Stimulated activated CD8-positive, alpha-beta memory T cell treated with anti-CD3 and anti-CD28 coated beads, Interleukin-7, amount 100 ng/mL, for 24 hours (primary cell): ENCODE results near the gene FMO5.
"Not testable (repeated sequence)": the region's sequence is repeated elsewhere in the genome, so short reads cannot be mapped to it uniquely, and the experiment has no call there.

Source experiments
- DNase-seq: peaks from one replicate; pipeline ENCODE4 v3.0.0-alpha.2; 2020; ENCODE audit warnings: low read depth

FMO5 gene

DNA sequence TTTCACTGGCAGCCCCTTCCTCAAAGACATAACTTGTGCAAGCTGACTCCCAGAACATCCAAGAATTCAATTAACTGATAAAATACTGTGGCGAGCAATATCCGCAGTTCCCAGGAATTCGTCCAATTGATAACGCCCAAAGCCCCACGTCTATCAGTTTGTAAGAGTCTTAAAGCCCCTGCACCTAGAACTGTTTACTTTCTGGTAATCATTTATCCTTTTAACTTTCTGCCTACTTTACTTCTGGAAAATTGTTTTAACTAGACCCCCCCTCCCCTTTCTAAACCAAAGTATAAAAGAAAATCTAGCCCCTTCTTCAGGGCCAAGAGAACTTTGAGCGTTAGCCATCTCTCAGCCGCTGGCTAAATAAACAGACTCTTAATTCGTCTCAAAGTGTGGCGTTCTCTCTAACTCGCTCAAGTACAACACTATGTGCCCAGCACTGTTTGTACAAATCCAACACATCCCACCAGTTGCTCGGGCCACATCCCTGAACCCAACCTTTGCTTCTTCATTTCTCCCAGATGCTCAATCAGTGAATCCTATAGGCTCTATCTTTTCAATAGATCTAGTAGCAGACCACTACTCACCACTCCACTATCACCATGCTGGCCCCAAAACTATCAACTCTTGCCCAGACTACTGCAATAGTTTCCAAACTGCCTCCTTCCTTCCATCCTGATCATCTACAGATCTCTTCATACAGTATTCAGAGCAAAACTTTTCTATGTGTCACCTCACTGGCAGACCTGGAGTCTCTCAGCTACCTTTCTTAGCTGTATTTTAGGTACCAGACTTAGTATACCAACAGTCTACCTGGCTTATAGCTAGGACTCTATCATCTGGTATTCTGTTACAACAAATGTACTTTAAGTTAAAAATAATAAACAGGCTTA is 14.0 kb upstream of the FMO5 start:
- no peak for DNase-seq

DNA sequence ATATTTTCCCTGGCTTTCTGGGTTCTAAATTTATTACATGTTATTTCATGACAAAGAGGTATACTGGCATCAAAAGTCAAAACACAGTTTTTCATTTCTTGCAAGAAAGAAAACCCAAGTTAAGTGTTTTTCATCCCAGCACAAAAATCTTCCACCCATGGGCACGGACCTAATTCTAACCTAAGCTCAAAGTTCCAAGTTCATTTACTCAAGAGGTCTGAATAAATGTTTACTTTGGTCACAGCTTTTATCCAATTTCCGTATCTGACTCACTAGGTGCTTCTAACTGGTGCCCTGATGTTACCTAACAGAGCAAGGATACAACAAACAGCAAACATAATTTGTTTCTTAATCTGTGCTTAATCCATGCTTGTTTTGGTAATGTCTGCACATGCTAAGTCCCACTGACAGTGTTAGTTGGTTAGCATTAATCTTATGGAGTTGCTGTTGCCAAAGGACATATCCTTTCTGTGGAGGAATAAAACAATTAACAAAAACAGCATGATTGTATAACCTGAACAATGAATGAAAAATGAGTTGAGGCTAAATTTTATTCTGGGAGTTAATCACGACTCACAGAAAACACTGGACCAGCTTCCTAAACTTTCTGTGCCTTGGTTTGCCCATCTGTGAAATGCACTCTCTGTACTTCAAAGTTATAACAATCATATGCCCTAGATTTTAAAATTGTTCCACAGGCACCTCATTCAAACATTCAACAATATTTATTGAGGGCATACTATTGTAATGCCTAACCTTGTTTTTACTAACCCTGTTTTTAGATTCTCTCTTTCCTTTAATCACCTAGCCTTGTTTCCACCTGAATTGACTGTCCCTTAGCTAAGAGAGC is 13.1 kb upstream of the FMO5 start:
- DNase-seq, result no peak

DNA sequence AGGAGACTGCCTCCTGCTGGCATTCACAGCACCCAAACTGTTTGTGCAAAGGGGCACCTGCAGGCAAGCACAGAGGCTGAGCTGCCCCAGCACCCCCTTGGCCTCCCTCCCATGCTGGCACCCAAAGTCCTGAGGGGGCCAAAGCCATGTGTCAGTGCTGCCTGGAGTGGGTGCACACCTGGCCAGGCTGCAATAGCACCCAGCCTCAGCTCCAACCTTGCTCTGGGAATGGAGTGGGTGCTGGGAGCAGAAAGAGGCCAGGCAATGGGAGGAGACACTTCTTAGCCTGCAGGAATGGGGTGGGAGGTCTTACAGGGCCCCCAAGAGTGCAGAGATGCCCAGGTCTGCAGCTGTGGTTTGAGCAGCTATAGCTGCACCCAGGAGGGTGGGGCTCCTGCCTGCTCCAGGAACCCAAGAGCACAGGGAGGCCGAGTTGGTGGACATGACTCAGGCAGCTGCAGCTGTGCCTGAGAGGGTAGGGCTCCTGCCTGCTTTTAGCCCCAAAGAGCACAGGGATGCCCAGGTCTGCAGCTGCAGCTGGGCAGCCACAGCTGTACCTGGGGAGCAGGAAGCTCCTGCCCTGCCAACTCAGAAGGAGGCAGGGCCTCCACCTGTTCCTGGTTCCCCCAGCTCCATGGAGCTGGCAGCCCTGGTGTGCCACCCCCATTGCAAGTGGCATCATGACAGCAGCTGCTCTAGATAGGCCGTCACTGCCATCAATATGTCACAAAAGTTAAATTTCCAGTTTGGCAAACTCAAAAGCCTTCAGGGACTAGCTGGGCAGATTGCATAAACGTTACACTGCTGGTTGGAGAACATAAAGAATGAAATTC is 12.0 kb upstream of the FMO5 start:
- no peak for DNase-seq

DNA sequence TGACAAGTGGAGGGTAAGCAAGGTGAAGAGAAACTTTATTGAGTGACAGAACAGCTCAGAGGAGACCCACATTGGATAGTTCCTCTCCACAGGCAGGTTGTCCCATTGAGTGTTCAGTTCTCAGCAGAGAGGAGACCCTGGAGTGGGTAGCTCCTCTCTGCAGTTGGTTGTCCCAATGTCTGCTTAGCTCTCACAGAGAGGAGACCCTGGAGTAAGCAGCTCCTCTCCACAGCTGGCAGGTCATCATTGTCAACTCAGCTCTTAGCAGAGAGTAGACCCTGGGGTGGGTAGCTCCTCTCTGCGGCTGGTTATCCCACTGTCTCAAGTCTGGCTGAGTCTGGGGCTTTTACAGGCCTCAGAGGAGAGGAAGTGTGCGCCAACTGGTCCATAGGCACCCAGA is 11.3 kb upstream of the FMO5 start:
- DNase-seq, result no peak

DNA sequence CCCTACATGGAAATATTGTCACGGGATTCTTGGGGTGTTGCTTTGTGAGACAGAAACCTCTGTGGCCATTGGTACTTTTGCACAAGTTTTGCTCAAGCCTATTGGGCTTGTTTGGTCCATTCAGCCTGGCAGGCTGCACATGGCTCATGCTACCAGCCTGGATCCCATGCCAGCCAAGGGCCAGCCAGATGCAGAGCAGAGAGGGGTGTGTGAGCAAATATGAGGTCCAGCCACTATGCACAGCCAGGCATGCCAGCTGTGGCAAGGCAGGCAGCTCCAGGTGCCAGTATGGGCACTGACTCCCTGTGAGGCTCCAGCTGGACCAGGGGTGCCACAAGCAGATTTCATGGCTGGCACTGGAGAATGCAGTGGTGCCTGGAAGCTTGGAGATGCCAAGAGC is 10.7 kb upstream of the FMO5 start:
- no peak for DNase-seq

DNA sequence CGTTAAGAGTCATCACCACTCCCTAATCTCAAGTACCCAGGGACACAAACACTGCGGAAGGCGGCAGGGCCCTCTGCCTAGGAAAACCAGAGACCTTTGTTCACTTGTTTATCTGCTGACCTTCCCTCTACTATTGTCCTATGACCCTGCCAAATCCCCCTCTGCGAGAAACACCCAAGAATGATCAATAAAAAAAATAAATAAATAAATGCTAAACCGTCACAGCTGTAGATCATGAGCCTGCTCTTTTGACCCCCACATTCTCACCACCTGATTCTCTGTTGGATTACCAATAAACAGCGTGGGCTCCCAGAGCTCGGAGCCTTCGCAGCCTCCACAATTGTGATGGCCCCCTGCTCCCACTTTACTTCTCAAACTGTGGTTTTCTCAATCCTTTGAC is 8.8 kb upstream of the FMO5 start:
- DNase-seq, result not testable (repeated sequence)

DNA sequence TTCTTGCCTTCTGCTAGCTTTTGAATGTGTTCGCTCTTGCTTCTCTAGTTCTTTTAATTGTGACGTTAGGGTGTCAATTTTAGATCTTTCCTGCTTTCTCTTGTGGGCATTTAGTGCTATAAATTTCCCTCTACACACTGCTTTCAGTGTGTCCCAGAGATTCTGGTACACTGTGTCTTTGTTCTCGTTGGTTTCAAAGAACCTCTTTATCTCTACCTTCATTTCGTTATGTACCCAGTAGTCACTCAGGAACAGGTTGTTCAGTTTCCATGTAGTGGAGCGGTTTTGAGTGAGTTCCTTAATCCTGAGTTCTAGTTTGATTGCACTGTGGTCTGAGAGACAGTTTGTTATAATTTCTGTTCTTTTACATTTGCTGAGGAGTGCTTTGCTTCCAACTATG is 5.9 kb upstream of the FMO5 start:
- not testable (repeated sequence) for DNase-seq

DNA sequence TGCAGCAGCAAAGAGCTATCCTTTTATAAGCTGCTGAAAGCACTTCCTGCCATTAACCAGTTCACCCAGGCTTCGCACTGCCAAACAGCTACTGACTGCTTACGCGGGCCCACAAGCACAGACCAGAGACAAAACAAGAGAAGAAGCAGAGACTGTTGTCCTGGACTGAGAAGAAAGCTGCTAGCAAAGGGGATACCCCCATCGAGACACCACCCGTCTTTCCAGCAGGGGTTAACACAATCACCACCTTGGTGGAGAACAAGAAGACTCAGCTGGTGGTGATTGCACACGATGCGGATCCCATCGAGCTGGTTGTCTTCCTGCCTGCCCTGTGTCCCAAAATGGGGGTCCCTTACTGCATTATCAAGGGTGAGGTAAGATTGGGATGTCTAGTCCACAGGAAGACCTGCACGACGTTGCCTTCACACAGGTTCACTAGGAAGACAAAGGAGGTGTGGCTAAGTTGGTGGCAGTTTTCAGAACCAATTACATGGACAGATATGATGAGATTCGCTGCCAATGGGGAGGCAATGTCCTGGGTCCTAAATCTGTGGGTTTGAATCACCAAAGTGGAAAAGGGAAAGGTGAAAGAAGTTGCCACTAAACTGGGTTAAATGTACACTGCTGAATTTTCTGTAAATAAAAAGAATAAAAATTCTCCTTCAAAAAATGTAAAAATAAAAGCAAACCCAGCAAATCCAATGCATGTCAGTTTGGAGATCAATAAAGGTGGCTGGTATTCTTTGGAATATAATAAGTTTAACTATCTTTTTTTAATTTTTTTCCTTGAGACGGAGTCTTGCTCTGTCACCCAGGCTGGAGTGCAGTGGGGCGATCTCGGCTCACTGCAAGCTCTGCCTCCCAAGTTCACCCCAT is 1.2 kb downstream of the FMO5 start:
- DNase-seq, result no peak

DNA sequence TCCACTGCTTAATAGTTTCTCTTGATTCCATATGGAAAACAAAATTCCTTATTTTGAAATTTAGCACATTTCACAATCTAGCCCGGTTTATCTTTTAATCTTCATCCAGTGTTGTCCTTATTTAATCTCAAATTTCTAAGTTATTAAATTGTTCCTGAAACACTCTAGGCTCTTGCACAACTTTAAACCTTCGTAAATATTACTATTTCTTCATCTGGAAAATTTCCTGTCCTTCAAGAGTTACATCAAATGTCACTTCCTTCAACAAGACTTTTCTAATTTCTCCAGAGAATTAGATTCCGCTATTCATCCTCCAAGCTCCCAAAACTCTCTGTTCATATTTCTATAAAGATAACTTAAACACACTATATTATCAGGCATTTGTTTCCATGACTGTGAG is 6.5 kb downstream of the FMO5 start:
- no peak for DNase-seq

DNA sequence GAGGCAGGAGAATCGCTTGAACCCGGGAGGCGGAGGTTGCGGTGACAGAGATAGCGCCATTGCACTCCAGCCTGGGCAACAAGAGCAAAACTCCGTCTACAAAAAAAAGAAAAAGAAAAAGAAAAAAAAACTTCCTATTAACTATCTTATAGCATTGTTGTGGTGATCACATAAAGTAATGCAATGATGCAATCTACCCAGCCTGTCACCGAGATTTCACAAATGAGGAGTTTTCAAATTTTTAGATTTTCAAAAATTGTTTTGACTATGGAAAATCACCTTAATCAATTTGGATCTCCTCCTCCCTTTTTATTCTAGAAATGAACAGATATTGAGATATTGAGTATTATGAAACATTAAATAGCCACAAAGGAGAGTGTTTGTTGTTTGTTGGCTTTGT is 8.0 kb downstream of the FMO5 start:
- DNase-seq, result no peak

DNA sequence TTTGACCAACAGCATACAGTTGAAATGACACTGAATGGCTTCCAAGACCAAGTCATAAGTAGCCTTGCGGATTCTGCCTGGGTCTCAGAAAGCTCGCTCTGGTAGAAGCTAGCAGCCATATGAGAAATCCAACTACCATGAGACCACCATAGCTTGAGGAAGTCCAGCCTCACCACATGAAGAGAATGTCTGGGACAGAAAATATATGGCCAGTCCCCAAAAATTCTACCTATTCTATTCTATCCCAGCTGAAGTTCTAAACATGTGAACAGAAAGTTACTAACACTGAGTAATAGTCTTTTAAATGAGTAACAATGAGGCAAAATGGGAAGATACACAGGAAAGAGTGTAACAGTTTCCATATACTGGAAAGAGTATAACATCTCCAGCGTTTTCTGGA is 9.0 kb downstream of the FMO5 start:
- DNase-seq, result no peak

DNA sequence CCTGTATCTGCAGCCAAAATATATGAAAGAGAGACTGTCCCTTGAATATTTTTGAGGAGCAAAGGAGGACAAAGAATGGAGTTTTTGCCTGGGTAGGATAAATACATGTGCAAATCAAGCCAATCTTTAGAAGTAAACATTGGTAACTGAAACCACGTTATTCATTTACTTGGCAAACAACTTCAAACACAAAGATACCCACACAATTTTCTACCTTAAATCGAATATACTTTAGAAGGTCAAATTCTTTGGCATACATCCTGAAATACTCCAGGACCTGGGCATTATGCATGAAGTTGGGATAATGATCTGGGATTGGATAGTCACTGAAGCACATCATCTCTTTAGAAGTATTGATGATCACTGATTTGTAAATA is 9.6 kb downstream of the FMO5 start:
- DNase-seq, result no peak

DNA sequence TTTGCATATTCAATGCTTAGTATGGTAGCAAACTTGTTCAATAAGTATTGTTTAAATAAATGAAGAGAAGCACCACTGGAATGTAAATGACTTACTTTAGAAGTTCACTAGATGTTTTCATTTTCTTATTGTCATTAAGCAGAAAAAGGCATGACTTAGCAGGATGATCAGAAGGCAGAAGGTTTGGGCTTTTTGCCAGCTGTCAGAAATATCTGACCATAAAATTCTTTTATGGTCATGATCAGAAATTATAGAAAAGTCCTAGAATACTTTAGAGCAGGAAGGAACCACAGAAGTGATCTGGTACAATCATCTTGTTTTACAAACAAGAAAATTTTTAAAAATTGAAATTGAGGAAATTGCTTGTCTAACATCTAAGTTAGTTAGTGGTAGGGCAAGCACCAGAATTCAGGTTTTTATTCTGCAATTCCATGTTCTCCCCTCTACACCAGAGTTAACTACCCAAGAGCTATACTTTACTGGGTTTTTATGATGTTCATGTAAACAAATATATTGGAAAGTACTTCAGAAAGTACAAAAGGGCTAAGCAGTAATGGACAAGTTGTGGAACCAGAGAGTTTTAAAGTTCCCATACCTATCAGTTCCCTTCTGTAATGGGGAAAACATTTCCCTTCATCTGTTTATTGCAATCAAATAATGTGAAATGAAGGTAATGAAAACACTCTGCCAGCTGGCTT is 10.1 kb downstream of the FMO5 start:
- DNase-seq, result no peak

DNA sequence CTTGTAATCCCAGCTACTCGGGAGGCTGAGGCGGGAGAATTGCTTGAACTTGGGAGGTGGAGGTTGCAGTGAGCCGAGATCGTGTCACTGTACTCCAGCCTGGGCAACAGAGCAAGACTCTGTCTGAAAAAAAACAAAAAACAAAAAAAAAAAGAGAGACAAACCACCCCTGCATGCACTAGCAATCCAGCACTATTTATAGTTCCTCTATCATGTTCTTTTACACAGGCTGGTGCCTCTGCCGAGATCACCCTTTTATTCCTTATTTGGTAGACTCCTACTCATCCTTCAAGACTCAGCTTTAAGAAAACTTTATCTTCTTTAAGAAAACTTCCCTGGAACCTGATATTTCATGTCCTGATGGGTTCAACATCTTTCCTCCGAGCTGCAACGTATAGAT is 10.8 kb downstream of the FMO5 start:
- DNase-seq, result no peak

DNA sequence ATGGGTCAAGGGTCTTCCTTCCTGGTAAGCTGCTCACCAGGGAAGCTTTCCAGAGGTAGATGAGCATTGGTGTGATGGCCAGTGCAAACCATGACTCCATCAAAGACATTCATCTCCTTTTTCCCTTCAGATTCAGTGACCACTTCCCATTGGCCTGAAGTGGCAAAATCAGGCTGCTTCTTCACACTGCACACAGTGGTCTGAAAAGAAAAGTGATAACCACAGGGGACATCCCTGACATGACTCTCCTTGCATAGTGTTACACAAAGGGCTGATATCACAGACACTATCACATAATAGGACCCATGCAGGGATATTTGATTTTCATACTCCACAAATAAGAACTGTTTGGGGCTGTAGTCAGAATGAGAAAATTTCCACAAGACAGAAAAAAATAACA is 11.9 kb downstream of the FMO5 start:
- DNase-seq, result no peak

DNA sequence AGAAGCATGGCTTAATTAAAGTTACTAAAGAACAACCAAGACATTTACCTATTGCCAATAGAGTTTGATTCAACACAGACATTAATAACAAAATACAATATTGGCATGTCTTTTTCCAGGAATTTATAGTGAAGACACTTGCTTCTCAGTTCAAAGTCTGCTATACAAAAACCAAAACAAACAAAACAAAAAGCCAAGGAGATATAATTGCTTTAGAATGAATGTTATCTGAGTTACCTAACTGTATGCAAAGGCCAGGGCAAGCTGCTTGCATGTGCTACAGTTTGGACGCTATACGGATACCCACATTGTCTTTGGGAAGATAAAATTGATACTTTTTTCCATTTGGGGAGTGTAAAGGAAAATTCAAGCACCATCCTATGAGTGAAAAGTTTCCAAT is 13.6 kb downstream of the FMO5 start:
- no peak for DNase-seq

DNA sequence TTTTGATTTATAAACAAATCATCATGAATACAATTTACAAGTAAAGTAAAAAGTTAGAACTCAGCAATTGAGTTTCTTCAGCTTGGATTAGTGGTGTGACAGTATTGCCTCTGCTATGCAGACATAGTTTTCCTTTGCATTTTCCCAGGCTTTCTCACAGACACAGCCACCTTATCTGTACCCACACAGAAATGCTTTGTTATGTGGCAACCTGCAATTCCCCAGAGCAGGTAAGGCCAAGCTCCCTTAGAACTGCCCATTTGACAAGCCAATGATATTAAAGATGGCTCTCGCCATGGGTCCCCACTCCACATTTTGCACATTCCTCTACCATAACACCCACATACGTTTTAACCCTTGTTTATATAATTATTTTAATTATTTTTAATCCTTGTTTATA is 14.2 kb downstream of the FMO5 start:
- DNase-seq, result no peak

DNA sequence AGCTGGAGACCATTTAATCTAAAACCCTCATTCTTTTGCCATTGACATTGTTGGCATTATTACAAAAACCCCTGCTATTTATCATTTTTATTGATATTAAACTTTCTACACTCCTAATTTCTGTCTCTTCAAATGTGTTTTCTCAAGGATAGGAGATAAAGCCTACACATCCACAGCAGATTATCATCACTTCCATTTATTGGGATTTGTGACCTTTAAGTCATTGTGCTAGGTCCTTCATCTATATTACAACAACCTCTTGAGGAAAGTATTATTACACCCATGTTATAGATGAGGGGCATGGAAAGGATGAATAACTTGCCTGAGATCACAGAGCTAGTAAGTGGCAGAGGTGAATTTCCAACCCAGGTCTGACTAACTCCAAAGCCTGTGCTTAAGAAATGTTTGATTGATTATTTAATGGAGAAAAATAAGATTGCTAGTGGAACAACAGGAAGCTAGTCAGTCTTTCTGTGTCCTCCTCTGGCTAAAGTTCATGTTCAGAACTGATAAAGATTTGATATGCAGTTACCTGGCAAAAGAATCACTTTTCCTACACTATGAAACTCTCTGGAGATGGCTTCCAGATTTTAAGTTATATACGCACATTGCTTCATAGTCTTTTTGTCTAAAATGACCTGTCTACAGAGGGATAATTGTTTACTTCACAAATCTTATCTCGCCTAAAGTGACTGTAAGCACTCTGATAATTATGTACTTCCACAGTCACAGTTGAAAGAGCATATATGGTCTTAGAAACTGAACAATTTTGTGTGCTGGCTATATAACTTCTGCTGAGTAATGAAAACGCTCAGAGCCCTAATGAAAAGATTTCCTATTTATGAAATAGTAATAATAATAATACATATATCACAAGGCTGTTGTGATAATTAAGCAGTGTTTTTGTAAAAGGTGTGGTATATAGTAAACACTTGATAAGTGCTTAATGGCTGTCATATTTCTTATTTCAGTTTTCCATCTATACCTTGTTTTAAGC is 15.0 kb downstream of the FMO5 start:
- no peak for DNase-seq

DNA sequence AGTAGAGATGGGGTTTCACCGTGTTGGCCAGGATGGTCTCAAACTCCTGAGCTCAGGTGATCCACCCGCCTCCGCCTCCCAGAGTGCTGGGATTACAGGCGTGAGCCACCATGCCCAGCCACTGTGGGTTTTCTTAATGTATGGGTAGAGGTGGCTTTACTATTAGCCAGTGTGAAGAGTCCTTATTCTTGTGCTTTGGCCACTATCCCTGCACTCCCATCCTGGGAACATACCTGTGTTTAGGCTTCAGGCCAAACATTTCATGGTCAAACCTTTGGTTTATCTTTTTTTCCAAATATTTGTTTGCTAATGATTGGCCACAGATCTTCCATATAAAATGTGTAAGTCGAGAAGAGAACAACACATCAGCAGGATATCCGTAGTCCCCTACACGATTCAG is 16.5 kb downstream of the FMO5 start:
- no peak for DNase-seq

DNA sequence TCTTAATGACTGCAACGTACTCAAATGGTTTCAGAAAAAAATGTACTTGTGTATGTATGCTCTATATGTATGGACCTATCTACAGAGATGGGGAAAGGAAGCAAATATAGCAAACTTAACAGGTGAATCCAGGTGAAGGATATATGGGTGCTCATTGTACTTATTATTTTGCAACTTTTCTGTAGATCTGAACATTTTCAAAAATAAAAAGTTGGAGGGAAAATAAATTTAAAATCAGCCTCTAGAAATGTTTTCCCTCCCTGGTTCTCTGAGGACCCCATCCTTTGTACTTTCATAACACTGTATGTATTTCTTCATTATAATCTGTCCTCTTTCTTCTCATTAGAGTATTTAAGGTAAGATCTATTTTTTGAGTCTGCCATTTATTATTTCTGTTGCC is 17.9 kb downstream of the FMO5 start:
- no peak for DNase-seq
